Measurements from ENCODE around the gene KRTAP10-2. TPM values are rescaled to one million over a fixed set of nuclear protein-coding genes. Genes with fewer than 3 reads are reported as not detected.

KRTAP10-2 gene
- total RNA-seq, 1 experiment from 2014 or later, result not detected

GRCh38 chr21:44523567-44524413, 27.5 kb downstream of the KRTAP10-2 start:
- no peaks in the 10 kb centered on the region for H3K9me3 ChIP-seq (ENCODE audit: insufficient read depth, low read depth)
- CTCF ChIA-PET, result no interaction called here

GRCh38 chr21:44522753-44523204, 28.5 kb downstream of the KRTAP10-2 start:
- ChIA-PET CTCF (no interaction called here), POLR2A (ENCODE audit: unreplicated experiment) (no interaction called here)
- no peaks in the 10 kb centered on the region for H3K4me1 ChIP-seq (replicated peaks; ENCODE audit: insufficient read depth)
- no peak overlapping the region for H3K4me3 ChIP-seq
- no peak overlapping the region for H3K27ac ChIP-seq
- H3K27me3 ChIP-seq (ENCODE audit: insufficient read depth, low read depth), result peaks cover 57% of the 10 kb centered on the region
- no peak for DNase-seq
- H4K20me1 ChIP-seq (ENCODE audit: insufficient read depth), result no peaks in the 10 kb centered on the region
- no peaks in the 10 kb centered on the region for H3K9me3 ChIP-seq (ENCODE audit: insufficient read depth, low read depth)
- H3K4me2 ChIP-seq, result no peak overlapping the region
- H3K9me2 ChIP-seq (ENCODE audit: insufficient read depth), result no peaks in the 10 kb centered on the region
- H3K36me3 ChIP-seq (ENCODE audit: low read depth), result no peaks in the 10 kb centered on the region
- H2AFZ ChIP-seq, result no peak overlapping the region
- H3K79me2 ChIP-seq (ENCODE audit: low read depth), result no peaks in the 10 kb centered on the region
- H3F3A ChIP-seq (ENCODE audit: insufficient read depth, low read depth), result peaks cover 3% of the 10 kb centered on the region; the same call in 1 of the 2 replicates
- BruUV-seq (replicated peaks), result no TSS peak
- TF ChIP-seq EZH2 (IDR thresholded peaks at IDR 0.05; ENCODE audit: low read depth) (no peak), CTCF (conservative IDR thresholded peaks at IDR 0.05) (no peak)
- intact Hi-C loops (cut with micrococcal nuclease; ENCODE audit: unreplicated experiment), result no loop called here

More at GRCh38 chr21:44523567-44524413, 27.5 kb downstream of the KRTAP10-2 start:
- intact Hi-C loops (cut with micrococcal nuclease; ENCODE audit: unreplicated experiment), result no loop called here
- H3K36me3 ChIP-seq (ENCODE audit: low read depth), result no peaks in the 10 kb centered on the region
- H3K27me3 ChIP-seq (ENCODE audit: insufficient read depth, low read depth), result peaks cover 56% of the 10 kb centered on the region
- DNase-seq, result no peak
- H3K9me2 ChIP-seq (ENCODE audit: insufficient read depth), result no peaks in the 10 kb centered on the region
- no peak overlapping the region for H2AFZ ChIP-seq
- POLR2A ChIA-PET (ENCODE audit: unreplicated experiment), result no interaction called here
- BruUV-seq (replicated peaks), result no TSS peak
- no peak for TF ChIP-seq EZH2 (IDR thresholded peaks at IDR 0.05; ENCODE audit: low read depth)
- TF ChIP-seq CTCF (conservative IDR thresholded peaks at IDR 0.05), result no peak
- H3K4me1 ChIP-seq (replicated peaks; ENCODE audit: insufficient read depth), result no peaks in the 10 kb centered on the region
- H3K4me3 ChIP-seq, result no peak overlapping the region
- no peak overlapping the region for H3K27ac ChIP-seq
- H3F3A ChIP-seq (ENCODE audit: insufficient read depth, low read depth), result peaks cover 3% of the 10 kb centered on the region; the same call in 1 of the 2 replicates
- H3K79me2 ChIP-seq (ENCODE audit: low read depth), result no peaks in the 10 kb centered on the region
- no peaks in the 10 kb centered on the region for H4K20me1 ChIP-seq (ENCODE audit: insufficient read depth)
- H3K4me2 ChIP-seq, result no peak overlapping the region

GRCh38 chr21:44521928-44522752, 29.2 kb downstream of the KRTAP10-2 start:
- Histone ChIP-seq H4K20me1 (ENCODE audit: insufficient read depth) (no peaks in the 10 kb centered on the region), H3K4me2 (no peak overlapping the region), H3K4me1 (replicated peaks; ENCODE audit: insufficient read depth) (no peaks in the 10 kb centered on the region), H3K36me3 (ENCODE audit: low read depth) (no peaks in the 10 kb centered on the region), H3K9me3 (ENCODE audit: insufficient read depth, low read depth) (no peaks in the 10 kb centered on the region), H3K9me2 (ENCODE audit: insufficient read depth) (no peaks in the 10 kb centered on the region), H3F3A (ENCODE audit: insufficient read depth, low read depth) (peaks cover 3% of the 10 kb centered on the region; the same call in 1 of the 2 replicates), H3K4me3 (no peak overlapping the region), H3K79me2 (ENCODE audit: low read depth) (no peaks in the 10 kb centered on the region), H3K27me3 (ENCODE audit: insufficient read depth, low read depth) (peaks cover 57% of the 10 kb centered on the region), H2AFZ (no peak overlapping the region), H3K27ac (no peak overlapping the region)
- BruUV-seq (replicated peaks), result no TSS peak
- ChIA-PET POLR2A (ENCODE audit: unreplicated experiment) (no interaction called here), CTCF (no interaction called here)
- DNase-seq, result no peak
- TF ChIP-seq EZH2 (IDR thresholded peaks at IDR 0.05; ENCODE audit: low read depth) (no peak), CTCF (conservative IDR thresholded peaks at IDR 0.05) (no peak)
- intact Hi-C loops (cut with micrococcal nuclease; ENCODE audit: unreplicated experiment), result no loop called here
